Liver (tissue), 9 donors: ENCODE measurements around the gene ZNF343. TPM values are rescaled to one million over a fixed set of nuclear protein-coding genes. Genes with fewer than 3 reads are reported as not detected.

Source experiments
- DNase-seq: peaks from one replicate; pipeline ENCODE4 v3.0.0-alpha.2; 2017; ENCODE audit warnings: low spot score
- H3K27ac ChIP-seq, 2 donors: one replicate each; pipeline ENCODE4 v1.7.0; 2013; ENCODE audit warnings: inconsistent platforms in 2 of 2, low read length in 2 of 2, control low read depth in 1 of 2, low read depth in 1 of 2, mild to moderate bottlenecking in 1 of 2
- H3K27me3 ChIP-seq, 4 donors: one replicate each; pipeline versions ENCODE4 v1.6.1 to v1.7.0; 2013; ENCODE audit warnings: low read length in 3 of 4, inconsistent platforms in 1 of 4, mild to moderate bottlenecking in 1 of 4, moderate library complexity in 1 of 4; ENCODE audit not compliant: control insufficient read depth in 4 of 4, insufficient read depth in 4 of 4
- H3K36me3 ChIP-seq, 4 donors: one replicate each; pipeline versions ENCODE4 v1.6.1 to v1.7.0; 2013; ENCODE audit warnings: low read length in 3 of 4, mild to moderate bottlenecking in 3 of 4, low read depth in 1 of 4, moderate library complexity in 1 of 4; ENCODE audit not compliant: control insufficient read depth in 4 of 4, insufficient read depth in 3 of 4
- H3K4me1 ChIP-seq, 4 donors: one replicate each; pipeline versions ENCODE4 v1.6.1 to v1.7.0; 2013; ENCODE audit warnings: low read length in 3 of 4, mild to moderate bottlenecking in 3 of 4, moderate library complexity in 1 of 4; ENCODE audit not compliant: control insufficient read depth in 4 of 4, insufficient read depth in 4 of 4
- H3K4me3 ChIP-seq, 3 donors: one replicate each; pipeline versions ENCODE4 v1.6.1 to v1.7.0; 2013; ENCODE audit warnings: low read length in 3 of 3, control low read depth in 1 of 3, low read depth in 1 of 3, mild to moderate bottlenecking in 1 of 3
- H3K9ac ChIP-seq, 2 donors: one replicate each; pipeline ENCODE4 v1.7.0; 2013; ENCODE audit warnings: low read length in 2 of 2, mild to moderate bottlenecking in 2 of 2, moderate library complexity in 2 of 2, control low read depth in 1 of 2, low read depth in 1 of 2
- H3K9me3 ChIP-seq, 4 donors: one replicate each; pipeline versions ENCODE4 v1.6.1 to v1.7.0; 2013; ENCODE audit warnings: low read length in 3 of 4; ENCODE audit not compliant: control insufficient read depth in 4 of 4
- ATF3 ChIP-seq: IDR thresholded peaks from 2 replicates; pipeline ENCODE4 v1.6.1; 2016; ENCODE audit warnings: antibody characterized with exemption
- FOXA1 ChIP-seq: IDR thresholded peaks from 2 replicates; pipeline ENCODE4 v1.6.1; 2016; ENCODE audit warnings: antibody characterized with exemption
- FOXA2 ChIP-seq: IDR thresholded peaks from 2 replicates; pipeline ENCODE4 v1.6.1; 2016; ENCODE audit warnings: antibody characterized with exemption
- GABPA ChIP-seq, 2 donors: IDR thresholded peaks in 1 of 2; conservative IDR thresholded peaks in 1 of 2; 2 replicates each; pipeline ENCODE4 v1.6.1; 2016; ENCODE audit warnings: antibody characterized with exemption in 2 of 2, mild to moderate bottlenecking in 1 of 2, moderate library complexity in 1 of 2
- HNF4A ChIP-seq, 2 donors: conservative IDR thresholded peaks; 2 replicates each; pipeline ENCODE4 v1.6.1; 2016; ENCODE audit warnings: antibody characterized with exemption in 2 of 2, mild to moderate bottlenecking in 2 of 2
- JUND ChIP-seq, 2 donors: IDR thresholded peaks; 2 replicates each; pipeline ENCODE4 v1.6.1; 2016; ENCODE audit warnings: antibody characterized with exemption in 2 of 2
- NR2F2 ChIP-seq: IDR thresholded peaks from 2 replicates; pipeline ENCODE4 v1.6.1; 2016; ENCODE audit warnings: antibody characterized with exemption
- RAD21 ChIP-seq, 2 donors: IDR thresholded peaks; 2 replicates each; pipeline ENCODE4 v1.6.1; 2016; ENCODE audit warnings: antibody characterized with exemption in 2 of 2, mild to moderate bottlenecking in 2 of 2
- RXRA ChIP-seq, 2 donors: IDR thresholded peaks; 2 replicates each; pipeline ENCODE4 v1.6.1; 2017 to 2018; ENCODE audit warnings: antibody characterized with exemption in 2 of 2, mild to moderate bottlenecking in 1 of 2
- SP1 ChIP-seq: IDR thresholded peaks from 2 replicates; pipeline ENCODE4 v1.6.1; 2018; ENCODE audit warnings: antibody characterized with exemption, mild to moderate bottlenecking
- TAF1 ChIP-seq: conservative IDR thresholded peaks from 2 replicates; pipeline ENCODE4 v1.6.1; 2016; ENCODE audit warnings: antibody characterized with exemption, mild to moderate bottlenecking
- YY1 ChIP-seq: IDR thresholded peaks from 2 replicates; pipeline ENCODE4 v1.6.1; 2016; ENCODE audit warnings: antibody characterized with exemption, mild to moderate bottlenecking
- WGBS: extraction: QIAGEN DNeasy Blood & Tissue Kit; methylation state at CpG from one replicate; pipeline ENCODE4 v1.1.7; 2013; 5-methylcytosine and 5-hydroxymethylcytosine counted together
- polyA plus RNA-seq, 2 donors: library from polyadenylated mRNA; stranded (reverse) in 1 of 2; unstranded in 1 of 2; fragments of 200-250 nt in 1 of 2; fragments of >200 nt in 1 of 2; fragmentation: Nextera tagmentation in 1 of 2; extraction: Ambion mirVana in 1 of 2; gene quantifications; one replicate each; pipeline versions ENCODE4 v1.2.1 to v1.2.3, GENCODE V29; 2013 to 2015
- total RNA-seq, 2 donors: library from RNA; depleted of rRNA; stranded (reverse); fragments of >200 nt; gene quantifications; one replicate each; pipeline ENCODE4 v1.2.3, GENCODE V29; 2014
- TF ChIP-seq, protein P1 (sequence below): fragments of 150-350 bp; IDR thresholded peaks from 2 replicates; pipeline ENCODE4 v1.5.1; 2017; ENCODE audit warnings: improper control_type of control experiment, low read depth, low read length; ENCODE audit not compliant: missing input control
- TF ChIP-seq, protein P2 (sequence below): IDR thresholded peaks from 2 replicates; pipeline ENCODE4 v1.6.1; 2016; ENCODE audit warnings: antibody characterized with exemption
- TF ChIP-seq, protein P3 (sequence below): IDR thresholded peaks from 2 replicates; pipeline ENCODE4 v1.6.1; 2016; ENCODE audit warnings: antibody characterized with exemption, mild to moderate bottlenecking
- donor health status: healthy.
- donor health status: healthy.
- donor health status: healthy.
- donor health status: healthy.
- donor health status: healthy.

The ZNF343 gene
- total and polyA plus RNA-seq, 4 donors, result 3.3 to 10.5 (median 4.2) TPM

DNA sequence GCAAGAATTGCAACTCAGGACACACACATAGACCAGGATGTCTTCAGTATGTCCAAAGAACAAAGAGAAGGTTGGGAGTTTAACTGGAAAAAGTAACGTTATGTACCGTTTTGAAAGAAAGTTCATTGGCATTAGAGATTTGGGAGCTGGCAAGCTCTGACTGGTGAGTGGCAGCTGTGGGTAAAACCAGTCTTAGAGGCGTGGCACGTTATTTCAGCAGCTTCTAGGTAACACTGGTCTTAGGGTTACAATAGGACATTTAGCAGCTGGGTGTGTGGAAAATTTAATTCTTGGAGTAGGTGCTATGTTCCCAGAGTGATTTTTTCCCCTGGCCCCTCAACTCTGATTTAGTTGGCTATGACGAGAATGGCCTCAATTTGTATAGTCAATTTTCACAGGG lies 57.3 kb downstream of the ZNF343 start:
- DNase-seq, result no peak
- no peak overlapping the region for H3K9ac ChIP-seq
- no peak overlapping the region for H3K4me3 ChIP-seq
- H3K27me3 ChIP-seq, result no peaks in the 10 kb centered on the region
- no peak overlapping the region for H3K27ac ChIP-seq
- no peaks in the 10 kb centered on the region for H3K4me1 ChIP-seq
- 59% methylated on average over 5 of the region's 5 CpGs for WGBS
- no peaks in the 10 kb centered on the region for H3K9me3 ChIP-seq
- TF ChIP-seq HNF4A (conservative IDR thresholded peaks at IDR 0.05) (no peak), GABPA (IDR thresholded peaks at IDR 0.05 in 1 of 2, conservative IDR thresholded peaks at IDR 0.05 in 1 of 2) (no peak), JUND (IDR thresholded peaks at IDR 0.05) (no peak), ATF3 (no peak), YY1 (no peak), RXRA (IDR thresholded peaks at IDR 0.05) (no peak), FOXA1 (no peak), RAD21 (IDR thresholded peaks at IDR 0.05) (no peak), SP1 (no peak), FOXA2 (no peak)
- TF ChIP-seq, protein P1, sequence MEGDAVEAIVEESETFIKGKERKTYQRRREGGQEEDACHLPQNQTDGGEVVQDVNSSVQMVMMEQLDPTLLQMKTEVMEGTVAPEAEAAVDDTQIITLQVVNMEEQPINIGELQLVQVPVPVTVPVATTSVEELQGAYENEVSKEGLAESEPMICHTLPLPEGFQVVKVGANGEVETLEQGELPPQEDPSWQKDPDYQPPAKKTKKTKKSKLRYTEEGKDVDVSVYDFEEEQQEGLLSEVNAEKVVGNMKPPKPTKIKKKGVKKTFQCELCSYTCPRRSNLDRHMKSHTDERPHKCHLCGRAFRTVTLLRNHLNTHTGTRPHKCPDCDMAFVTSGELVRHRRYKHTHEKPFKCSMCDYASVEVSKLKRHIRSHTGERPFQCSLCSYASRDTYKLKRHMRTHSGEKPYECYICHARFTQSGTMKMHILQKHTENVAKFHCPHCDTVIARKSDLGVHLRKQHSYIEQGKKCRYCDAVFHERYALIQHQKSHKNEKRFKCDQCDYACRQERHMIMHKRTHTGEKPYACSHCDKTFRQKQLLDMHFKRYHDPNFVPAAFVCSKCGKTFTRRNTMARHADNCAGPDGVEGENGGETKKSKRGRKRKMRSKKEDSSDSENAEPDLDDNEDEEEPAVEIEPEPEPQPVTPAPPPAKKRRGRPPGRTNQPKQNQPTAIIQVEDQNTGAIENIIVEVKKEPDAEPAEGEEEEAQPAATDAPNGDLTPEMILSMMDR, result no peak
- TF ChIP-seq, protein P2, sequence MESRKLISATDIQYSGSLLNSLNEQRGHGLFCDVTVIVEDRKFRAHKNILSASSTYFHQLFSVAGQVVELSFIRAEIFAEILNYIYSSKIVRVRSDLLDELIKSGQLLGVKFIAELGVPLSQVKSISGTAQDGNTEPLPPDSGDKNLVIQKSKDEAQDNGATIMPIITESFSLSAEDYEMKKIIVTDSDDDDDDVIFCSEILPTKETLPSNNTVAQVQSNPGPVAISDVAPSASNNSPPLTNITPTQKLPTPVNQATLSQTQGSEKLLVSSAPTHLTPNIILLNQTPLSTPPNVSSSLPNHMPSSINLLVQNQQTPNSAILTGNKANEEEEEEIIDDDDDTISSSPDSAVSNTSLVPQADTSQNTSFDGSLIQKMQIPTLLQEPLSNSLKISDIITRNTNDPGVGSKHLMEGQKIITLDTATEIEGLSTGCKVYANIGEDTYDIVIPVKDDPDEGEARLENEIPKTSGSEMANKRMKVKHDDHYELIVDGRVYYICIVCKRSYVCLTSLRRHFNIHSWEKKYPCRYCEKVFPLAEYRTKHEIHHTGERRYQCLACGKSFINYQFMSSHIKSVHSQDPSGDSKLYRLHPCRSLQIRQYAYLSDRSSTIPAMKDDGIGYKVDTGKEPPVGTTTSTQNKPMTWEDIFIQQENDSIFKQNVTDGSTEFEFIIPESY, result no peak
- no peaks in the 10 kb centered on the region for H3K36me3 ChIP-seq

DNA sequence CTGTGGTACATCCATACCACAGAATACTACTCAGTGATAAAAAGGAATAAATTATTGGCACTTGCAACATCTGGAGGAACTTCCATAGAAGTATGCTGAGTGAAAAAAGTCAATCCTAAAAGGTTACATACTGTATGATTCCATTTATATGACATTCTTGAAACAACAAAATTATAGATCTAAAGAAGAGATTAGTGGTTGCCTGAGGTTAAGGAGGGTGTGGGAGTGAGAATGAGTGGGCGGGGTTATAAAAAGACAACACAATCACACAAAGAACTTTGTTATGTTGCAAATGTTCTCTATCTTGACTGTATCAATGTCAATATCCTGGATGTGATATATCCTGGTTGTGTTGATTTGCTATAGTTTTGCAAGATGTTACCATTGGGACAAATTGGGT lies 59.3 kb downstream of the ZNF343 start:
- H3K4me1 ChIP-seq, result no peaks in the 10 kb centered on the region
- TF ChIP-seq FOXA1, result no peak
- no peak for TF ChIP-seq FOXA2
- no peak for TF ChIP-seq JUND (IDR thresholded peaks at IDR 0.05)
- no peak for TF ChIP-seq GABPA (IDR thresholded peaks at IDR 0.05 in 1 of 2, conservative IDR thresholded peaks at IDR 0.05 in 1 of 2)
- TF ChIP-seq, protein P2, result no peak
- TF ChIP-seq YY1, result no peak
- no peak for TF ChIP-seq NR2F2
- TF ChIP-seq, protein P3, sequence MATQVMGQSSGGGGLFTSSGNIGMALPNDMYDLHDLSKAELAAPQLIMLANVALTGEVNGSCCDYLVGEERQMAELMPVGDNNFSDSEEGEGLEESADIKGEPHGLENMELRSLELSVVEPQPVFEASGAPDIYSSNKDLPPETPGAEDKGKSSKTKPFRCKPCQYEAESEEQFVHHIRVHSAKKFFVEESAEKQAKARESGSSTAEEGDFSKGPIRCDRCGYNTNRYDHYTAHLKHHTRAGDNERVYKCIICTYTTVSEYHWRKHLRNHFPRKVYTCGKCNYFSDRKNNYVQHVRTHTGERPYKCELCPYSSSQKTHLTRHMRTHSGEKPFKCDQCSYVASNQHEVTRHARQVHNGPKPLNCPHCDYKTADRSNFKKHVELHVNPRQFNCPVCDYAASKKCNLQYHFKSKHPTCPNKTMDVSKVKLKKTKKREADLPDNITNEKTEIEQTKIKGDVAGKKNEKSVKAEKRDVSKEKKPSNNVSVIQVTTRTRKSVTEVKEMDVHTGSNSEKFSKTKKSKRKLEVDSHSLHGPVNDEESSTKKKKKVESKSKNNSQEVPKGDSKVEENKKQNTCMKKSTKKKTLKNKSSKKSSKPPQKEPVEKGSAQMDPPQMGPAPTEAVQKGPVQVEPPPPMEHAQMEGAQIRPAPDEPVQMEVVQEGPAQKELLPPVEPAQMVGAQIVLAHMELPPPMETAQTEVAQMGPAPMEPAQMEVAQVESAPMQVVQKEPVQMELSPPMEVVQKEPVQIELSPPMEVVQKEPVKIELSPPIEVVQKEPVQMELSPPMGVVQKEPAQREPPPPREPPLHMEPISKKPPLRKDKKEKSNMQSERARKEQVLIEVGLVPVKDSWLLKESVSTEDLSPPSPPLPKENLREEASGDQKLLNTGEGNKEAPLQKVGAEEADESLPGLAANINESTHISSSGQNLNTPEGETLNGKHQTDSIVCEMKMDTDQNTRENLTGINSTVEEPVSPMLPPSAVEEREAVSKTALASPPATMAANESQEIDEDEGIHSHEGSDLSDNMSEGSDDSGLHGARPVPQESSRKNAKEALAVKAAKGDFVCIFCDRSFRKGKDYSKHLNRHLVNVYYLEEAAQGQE, result no peak
- no peak for TF ChIP-seq SP1
- TF ChIP-seq ATF3, result no peak
- no peak for TF ChIP-seq HNF4A (conservative IDR thresholded peaks at IDR 0.05)
- TF ChIP-seq, protein P1, result no peak
- TF ChIP-seq TAF1, result no peak

More for the DNA sequence above, 59.3 kb downstream of the ZNF343 start:
- Histone ChIP-seq H3K9me3 (no peaks in the 10 kb centered on the region), H3K9ac (no peak overlapping the region), H3K27ac (no peak overlapping the region), H3K27me3 (no peaks in the 10 kb centered on the region), H3K36me3 (no peaks in the 10 kb centered on the region), H3K4me3 (no peak overlapping the region)
- DNase-seq, result no peak
- 95% methylated on average over 1 of the region's 1 CpG for WGBS
